ENCODE measurements around the gene MRPL30.

GRCh38 chr2:99140056-99140859, 40.7 kb upstream of the MRPL30 start:
- no peak for TF ChIP-seq CTCF (IDR thresholded peaks at IDR 0.05)
- TF ChIP-seq POLR2AphosphoS5 (IDR thresholded peaks at IDR 0.05), result no peak
- TF ChIP-seq EP300 (IDR thresholded peaks at IDR 0.05), result no peak
